ENCODE results near the gene FBXO42.
"Not testable (repeated sequence)": the region's sequence is repeated elsewhere in the genome, so short reads cannot be mapped to it uniquely, and the experiment has no call there.

The FBXO42 gene

DNA sequence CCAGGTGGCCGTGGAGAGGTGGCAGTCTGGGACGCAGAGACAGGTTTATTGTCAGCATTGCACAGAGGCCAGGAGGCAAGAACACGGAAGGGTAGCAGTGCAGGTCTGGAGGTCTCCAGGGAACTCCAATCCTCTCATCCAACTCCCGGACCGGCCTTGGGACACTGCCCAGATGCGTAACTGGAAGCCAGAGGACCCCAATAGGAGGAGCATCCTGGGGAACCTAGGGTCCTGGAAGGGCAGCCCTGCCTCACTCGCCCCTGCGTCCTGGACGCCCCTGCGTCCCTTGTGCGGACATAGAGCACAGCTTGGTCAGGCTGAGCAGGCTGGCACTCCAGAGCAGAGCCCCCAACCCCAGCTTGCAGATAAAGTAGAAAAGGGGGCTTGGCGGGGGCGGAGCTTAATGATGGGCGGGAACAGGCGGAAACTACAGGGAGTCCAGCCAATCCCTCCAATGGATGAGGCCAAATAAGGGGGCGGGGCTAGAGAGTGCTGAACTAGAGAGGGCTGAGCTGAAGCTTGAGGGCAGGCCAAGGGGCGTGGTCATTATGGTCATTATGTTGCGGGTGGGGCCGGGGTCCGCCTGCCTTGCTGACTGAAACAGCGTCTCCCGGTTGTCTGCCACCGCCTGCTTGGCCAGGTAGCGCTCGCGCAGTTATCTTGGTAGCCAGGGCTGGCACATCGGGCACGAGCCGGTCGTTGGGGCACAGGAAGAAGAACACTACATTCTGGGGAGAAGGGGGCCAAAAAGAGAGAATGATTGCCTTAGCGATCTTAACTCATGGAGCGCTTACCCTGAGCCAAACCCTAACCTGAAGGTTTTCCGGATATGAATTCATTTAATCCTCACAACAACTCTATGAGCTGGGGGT, 136.2 kb downstream of the FBXO42 start:
- peak; percentile 33 to 78 for DNase-seq

DNA sequence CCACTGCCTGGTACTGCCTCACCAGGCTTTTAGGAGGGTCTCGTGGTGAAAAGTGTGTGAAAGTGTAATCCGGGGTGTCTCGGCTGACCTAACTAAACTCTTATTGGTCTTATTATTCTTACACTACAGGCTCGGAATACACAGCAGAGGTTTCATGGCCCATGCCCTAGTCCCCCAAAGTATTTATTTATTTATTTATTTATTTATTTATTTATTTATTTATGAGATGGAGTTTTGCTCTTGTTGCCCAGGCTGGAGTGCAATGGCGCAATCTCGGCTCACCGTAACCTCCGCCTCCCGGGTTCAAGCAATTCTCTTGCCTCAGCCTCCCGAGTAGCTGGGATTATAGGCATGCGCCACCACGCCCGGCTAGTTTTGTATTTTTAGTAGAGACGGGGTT, 137.0 kb downstream of the FBXO42 start:
- not testable (repeated sequence) for DNase-seq

DNA sequence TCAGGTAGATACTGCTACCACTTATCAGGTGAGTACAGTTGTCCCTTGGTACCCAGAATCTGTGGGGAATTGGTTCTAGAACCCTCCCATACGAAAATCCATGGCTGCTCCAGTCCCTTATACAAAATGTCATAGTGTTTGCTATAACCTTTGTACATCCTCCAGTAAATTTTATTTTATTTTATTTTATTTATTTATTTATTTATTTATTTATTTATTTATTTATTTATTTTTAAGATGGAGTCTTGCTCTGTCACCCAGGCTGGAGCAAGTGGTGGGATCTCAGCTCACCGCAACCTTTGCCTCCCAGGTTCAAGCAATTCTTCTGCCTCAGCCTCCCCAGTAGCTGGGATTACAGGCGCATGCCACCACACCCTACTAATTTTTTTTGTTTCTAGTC, 138.7 kb downstream of the FBXO42 start:
- not testable (repeated sequence) for DNase-seq

DNA sequence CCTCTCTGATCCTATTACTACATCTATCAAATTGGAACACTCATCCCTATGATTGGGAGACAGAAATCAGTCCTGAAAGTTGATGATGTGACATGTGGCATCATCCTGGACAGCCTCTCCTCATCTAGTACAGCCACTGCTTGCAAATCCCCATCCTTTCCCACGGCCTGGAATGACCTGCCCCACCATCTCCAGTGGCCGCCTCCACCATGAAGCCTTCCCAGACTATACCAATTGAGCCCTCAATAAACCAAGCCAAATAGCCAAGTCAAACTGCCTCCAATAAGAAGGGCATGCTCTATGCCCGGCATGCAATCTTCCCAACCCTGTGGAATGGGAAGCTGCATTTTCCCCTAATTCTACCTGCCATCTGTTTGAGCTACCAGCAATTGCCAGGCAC, 139.3 kb downstream of the FBXO42 start:
- no peak for DNase-seq

DNA sequence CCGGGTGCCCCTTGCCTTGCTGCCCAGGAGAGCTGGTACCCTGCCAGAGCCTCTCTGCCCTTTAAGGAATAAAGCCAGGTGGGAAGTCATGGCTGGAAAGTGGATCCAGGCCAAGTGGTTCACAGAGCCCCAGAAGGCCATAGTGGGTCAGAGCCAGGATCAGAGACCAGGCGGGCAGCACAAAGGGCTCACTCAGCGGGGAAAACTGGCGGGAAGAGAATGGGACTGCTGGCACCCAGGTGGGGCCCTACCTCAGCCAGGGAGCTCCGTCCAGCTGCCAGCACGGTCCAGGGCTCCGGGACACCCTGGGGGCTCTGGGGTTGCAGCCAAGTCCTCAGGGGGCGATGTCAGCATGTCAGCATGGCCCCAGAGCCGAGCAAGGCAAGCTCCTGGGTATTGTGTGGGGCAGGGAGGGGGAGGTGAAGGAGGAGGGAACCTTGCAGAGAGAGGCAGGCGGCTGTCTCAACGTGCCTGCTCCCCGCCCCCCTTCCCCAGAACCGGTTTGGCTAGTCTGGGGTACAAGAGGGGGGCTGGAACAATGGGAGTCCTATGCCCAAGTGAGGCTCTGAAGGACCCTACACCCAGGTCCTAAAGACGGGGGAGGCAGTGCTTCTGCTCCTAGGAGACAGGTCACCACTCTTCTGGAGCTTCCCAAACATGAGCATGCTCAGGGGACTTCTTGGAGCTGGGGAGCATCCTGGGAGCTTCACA, 139.9 kb downstream of the FBXO42 start, which contains the start of gene ARHGEF19:
Gene ARHGEF19, minus strand, starts transcription at position 402 of the 711 bp plus-strand sequence. CDS start 3,598 bp downstream, outside the sequence.
- no peak for DNase-seq

DNA sequence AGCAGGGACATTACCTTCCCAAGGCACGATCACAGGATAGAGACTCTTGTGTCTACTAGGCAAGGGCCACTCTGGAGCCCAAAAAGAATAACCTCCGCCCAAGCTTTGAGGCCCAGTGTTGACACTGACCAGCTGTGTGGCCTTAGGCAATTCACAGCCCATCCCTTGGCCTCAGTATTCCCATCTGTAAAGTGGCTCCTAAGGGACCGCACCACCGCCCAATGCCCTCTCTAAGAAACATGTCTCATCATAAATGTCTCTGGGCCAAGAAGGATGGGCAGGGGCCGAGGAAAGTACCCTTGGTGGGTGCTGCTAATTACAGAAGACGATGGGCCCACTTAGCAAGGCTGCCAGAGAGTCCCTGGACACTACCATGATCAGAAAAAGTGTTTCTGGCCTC, 140.5 kb downstream of the FBXO42 start:
- no peak for DNase-seq

DNA sequence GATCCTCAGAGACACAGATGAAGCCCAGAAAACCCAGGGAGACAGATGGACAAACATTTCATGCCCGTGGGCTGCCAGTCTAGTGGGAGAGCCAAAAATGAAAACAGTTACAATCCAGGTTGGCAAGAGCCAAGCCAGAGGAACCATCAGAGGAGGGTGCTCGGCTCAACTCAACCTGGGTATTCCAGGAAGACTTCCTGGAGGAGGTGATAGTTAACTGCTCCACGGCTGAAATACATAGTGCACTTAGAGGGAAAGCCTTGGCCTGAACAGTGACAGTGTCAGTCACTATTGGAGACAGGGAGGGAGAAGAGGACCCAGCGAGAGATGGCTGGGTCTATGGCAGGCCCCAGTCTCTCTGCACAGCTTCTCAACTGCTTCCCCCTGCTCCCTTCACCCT, 141.7 kb downstream of the FBXO42 start:
- no peak for DNase-seq

DNA sequence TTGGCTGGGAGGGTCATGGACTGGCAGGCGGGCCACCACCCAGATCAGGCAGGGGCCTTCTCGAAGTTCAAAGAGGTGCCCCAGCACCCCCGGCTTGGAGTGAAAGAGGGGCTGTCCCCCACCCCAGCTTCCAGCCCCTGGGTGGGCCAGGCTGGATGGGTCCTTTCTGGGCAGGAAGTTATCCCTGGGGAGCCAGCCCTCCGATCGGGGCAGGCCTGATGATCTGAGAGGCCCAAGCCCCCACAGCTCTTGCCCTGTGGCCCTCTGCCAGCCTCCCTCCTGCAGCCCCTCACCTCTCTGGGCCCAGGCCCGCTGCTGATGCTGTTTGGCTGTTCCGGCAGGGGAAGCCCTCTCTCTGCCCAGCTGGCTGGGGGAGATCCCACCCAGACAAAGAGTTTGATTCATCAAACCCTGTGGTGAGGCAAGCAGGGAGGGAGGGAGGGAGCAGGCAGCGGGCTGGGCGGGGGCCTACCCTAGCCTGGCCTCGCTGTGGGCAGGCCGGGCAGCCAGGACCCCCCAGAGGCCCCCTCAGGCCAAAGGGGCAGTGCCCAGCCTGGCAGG, 142.4 kb downstream of the FBXO42 start:
- DNase-seq: no peak

DNA sequence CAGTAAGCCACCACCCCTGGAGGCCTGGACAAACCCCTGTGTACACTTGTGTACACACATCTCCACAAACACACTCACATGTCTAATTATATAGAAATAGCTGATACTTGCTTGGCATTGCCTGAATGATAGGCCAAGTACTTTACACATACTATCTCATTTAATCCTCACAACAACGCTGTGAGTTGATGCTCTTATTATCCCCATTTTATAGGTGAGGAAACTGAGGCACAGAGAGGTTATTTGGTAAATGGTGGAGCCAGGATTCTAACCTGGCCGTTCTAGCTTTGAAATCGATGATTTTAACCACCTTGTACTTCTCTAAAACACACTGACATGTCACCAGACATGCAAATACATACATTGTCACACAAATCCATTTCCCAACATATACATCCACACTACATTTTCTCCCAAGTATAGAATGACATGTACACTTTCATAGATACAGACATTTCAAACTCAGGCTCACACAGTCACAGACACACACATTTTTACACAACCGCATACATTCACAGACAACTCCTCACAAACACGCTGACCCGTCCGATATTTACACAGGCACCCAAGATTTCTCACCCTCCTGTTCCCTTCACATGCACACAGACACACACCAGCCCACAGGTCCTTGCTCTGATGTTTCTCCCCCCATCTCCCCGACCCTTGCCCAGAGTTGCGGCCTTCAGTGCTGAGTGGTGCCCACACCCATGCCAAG, 143.0 kb downstream of the FBXO42 start:
- no peak for DNase-seq

DNA sequence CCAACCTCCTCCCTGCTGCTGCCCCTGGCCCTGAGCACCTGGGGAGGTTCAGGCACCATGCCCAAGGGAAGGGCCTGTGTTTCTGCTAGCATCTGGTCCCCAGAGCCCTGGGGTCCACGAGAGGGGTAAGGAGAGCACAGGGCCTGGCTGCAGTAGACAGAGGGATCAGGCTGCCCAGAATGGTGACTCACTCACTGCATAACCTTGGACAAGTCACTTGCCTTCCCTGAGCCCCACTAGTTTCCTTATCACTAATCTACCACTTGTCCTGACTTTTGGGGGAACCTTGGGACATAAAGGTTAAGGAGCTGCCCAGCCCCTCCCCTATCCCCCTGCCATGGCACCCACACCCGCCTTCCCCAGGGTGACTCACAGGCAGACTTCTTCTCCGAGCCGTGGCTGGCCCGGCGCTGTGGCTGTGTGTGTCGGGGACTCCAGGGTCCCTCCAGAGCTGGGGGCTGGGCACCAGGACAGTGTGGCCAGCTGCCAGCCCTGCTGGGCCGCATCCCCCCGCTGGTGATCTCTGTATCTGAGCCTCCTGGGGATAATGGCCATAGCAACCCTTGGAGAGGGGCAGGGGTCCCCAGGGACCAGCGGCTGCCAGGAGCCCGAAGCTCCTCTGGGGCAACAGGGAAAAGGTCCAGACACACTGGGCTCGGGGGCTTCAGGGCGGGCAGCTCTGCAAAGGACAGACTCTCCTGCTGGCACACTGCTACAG, 143.9 kb downstream of the FBXO42 start:
- DNase-seq: peak in 1 of 2 experiments; percentile 23

DNA sequence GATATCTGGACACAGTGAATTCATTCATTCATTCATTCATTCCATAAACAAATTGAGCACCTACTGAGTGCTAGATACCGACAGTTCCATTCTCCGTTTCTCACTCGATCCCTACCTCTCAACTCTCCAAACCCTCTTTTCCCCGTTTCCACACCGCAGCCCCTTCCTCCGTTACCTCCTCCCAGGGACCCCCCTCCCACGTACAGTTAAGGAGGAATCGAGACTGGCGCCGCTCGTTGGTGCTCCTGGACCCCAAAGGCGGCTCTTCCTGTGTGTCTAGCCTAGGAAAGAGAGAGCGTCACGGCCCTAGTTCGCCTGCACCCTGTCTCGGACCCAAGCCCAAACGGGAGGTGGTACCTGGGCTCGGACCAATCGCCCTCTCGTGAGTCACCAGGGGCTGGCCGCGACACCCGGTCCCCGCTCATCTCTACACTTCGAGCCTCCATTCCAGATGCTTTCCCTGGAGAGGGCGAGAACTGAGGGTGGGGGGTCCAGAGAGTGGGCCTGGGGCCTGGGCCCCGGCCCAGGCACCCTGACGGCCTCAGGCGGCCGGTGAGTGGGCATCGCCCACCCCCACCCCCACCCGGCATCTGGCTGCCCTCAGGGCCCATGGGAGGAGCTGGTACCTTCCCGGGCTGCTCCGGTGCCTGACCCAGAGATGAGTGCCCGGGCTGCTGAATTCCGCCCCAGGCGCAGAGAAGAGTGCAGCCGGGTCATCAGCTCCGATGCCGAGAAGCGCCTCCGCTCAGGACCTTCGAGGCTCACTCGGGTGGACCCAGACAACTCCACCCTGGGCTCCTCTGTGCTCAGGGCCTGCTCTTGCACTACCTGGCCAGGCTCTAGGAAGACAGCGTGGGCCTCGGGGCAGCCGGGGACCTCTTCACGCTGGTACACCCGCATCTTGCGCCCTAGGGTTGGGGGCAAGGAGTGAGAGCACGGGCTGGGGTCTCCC, 144.7 kb downstream of the FBXO42 start:
- no peak for DNase-seq

DNA sequence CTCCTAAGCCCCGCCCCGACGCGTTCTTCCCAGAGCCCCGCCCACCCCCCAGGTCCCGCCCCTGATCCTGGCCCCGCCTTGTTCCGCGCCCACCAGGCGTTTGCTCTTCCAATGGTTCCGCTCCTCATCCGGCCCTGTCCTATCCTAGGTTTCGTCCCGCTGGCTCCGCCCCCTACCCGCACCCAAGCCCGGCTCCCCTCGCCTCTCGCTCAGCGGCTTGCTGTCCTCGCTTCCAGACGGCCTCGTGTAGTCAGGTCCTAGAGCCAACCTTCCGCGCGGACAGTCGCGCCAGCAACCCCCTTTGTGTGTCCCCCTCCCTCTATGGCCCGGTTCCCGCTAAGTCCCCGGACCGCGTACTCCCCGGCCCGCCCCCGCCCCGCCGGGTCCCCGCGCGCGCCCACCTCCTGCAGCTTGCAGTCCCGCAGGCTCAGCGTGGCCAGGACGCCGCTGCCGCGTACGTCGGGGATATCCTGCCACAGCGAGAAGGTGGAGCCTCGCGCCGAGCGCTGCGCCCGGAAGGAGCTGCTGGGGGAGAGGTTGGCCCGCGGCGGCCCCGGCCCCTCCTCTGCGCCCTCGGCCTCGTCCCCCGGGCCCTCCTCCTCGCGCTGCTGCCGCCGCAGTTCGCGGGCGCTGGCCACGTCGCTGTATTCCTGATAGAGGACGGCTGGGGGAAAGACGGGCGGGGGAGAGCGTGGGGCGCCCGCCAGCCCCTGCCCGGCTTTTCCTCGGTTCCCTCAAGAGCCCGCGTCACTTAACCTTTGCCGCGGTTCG, 145.5 kb downstream of the FBXO42 start:
- DNase-seq: peak; percentile 91 to 94

DNA sequence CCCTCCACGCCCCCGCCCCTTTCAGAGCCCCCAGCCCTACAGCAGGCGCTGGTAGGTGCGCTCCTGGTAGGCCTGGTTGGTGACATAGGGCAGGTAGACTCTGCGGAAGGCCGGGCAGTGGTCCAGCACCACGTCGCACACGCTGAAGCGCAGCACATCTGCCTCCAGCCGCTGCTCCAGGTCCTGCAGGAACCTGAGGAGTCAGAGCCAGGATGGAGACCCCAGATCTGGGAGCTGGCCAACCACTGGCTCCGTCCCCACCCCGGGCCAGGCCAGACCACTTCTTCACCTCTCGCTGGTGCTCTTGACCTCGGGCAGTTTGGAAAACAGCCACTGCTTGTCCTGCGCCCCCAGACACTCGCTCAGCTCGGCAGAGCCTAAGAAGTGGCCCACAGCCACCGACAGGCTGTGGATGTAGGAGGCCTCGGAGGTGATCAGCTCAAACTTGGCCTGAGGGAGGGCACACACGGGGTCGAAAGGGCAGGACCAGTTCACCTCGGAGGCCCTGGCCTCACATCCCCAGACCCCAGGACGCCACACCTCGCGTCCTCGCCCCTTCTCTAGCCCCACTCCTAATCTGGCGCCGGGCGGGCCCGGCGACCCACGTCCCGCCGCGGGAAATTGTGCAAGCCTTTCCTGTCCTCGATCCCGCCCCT, 146.3 kb downstream of the FBXO42 start:
- no peak for DNase-seq

DNA sequence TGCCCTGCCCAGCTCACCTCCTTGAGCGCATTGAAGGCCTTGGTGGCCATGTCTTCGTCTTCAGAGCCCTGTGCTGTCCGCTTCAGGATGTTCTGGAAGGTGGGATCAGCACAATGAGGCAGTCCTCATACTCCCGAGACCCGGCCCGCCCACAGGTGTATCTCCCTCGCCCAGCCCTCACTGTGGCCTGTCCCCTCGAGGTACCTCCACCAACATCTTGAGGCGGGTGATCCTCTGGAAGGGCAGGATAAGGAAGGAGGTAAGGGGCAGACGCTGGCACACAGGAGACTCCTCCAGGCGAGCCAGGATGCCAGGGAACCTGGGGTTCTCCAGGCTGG, 147.0 kb downstream of the FBXO42 start:
- no peak for DNase-seq

DNA sequence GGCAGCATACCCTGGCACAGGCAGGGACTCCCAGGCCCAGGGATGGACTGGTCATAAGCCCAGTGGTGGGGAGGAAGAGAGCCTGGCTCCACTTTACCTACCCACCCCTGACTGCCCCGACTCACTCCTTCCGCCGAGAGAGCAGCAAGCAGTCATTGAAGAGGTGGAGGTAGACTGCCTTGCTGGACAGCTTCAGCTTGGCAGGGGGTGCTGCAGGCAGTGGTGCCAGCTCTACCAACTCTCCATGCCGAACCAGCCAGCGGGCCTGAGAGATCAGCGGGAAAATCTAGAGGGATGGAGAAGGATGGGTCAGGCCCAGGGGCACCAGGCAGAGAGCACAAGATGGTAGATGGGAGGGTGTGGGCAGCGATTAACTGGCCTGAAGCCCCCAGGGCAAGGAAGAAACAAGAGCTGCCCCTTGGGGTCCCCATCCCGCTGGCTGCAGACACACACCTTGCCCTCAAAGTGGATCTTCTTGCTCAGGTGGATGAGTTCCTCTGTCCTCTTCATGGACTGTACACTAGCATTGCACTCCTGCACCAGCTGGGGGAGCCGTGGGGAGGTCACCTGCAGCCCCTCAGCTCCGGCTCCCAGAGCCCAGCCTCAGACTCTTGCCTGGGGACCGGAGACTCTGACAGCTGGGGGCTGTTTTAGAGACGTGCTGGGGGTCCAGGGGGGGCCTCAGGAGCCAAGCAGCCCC, 147.5 kb downstream of the FBXO42 start:
- peak in 1 of 2 experiments; percentile 60 for DNase-seq

DNA sequence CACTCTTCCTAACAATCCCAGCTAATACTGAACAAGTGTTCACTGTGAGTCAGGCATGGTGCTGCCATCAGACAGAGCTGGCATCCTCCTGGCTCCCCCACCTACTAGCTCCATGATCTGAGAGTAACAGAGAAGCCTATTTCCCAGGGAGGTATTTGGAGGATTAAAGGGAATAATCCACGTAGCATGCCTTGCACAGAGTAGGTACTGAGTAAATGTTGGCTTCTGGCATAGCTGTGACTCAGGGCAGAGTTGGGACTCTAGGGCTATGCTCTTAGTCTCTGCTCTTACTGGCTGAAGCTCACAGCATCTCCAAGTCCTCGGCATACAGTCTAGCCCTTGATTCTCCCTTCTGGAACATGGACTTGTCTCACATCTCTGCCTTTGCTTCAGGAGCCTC, 148.1 kb downstream of the FBXO42 start:
- DNase-seq: no peak

DNA sequence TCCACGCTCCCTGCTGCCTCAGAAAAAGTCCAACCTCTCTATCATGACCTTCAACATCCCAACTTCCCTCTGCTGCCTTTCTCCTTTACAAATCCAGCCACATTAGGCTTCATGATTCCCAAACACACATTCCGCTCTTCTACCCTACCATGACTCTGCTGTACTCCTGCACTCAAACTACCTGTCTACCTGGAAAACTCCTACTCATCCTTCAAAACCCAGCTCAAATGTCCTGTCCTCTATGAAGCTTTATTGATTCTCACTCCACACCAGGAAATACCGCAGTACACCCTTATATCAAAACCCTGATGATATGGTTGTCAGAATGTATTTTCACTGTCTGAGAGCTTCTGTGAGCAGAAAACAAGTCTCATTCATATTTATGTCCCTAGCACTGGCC, 148.7 kb downstream of the FBXO42 start:
- DNase-seq: no peak

DNA sequence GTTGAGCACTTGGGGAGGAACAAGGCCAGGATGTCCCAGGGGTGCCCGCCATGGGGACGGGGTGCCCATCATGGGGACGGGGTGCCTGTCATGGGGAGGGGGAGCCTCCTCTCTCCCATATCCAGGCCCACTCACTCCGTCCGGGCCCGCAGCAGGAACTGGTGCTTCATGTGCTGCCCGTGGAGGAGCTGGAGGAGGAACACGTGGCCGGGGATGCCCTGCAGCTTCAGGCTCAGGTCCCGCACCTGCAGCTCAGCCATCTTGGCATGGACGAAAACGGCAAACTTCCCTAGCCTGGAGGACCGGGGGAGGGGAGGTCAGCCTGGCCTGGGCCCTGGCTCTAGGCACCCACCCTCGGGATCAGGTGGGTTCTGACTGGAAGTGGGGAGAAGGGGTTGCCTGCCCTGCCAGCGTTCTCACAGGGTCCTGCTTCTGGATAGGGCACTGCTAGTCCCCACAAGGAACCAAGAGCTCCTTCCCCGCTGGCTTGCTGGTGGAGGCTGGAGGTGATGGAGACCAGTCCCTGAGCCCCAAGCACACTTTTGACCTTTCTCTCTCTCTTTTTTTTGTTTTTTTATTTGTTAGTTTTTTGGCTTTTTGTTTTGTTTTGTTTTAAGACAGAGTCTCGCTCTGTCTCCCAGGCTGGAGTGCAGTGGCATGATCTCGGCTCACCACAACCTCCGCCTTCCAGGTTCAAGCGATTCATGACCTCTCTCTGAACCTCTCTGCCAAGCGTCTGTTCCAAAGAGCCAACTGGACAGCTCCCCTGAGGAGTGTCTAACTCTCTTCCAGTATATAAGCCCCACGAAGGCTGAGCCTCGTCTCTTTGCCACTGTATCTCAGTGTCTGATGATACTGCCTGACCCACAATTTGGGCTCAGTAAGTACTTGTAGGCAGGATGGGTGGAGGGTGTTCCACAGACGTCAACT, 149.7 kb downstream of the FBXO42 start:
- no peak for DNase-seq
